Right ventricle myocardium inferior (tissue), 1 donor: ENCODE data around the gene E2F2. TPM values are rescaled to one million over a fixed set of nuclear protein-coding genes. Genes with fewer than 3 reads are reported as not detected.
A peak's percentile ranks its signal among the peaks of the same experiment; 100 is the strongest.
"Not testable (repeated sequence)": the region's sequence is repeated elsewhere in the genome, so short reads cannot be mapped to it uniquely, and the experiment has no call there.

Experiments
- ATAC-seq: fragments of 200-7000 bp; cut with Tn5 transposase; one replicate; pipeline ENCODE4 v1.9.1; 2020; ENCODE audit warnings: mild to moderate bottlenecking, moderate library complexity
- DNase-seq: peaks from one replicate; pipeline ENCODE4 v3.0.0; 2021; ENCODE audit errors: missing footprints
- intact Hi-C: fragments of 100-400 bp; cut with DNase I; formaldehyde crosslinking; loops from one replicate; pipeline ENCODE4 v1.11.0; 2022
- total RNA-seq: library from RNA; stranded (reverse); fragmentation: NEBNext Ultra II Directional; extraction: Animal tissue kit (Norgen Biotek cat#: 25700); gene quantifications from one replicate; pipeline ENCODE4 v1.2.1, GENCODE V29; 2021
- donor health status: DM: no; HTN: yes; CAD: no; lungs with severe emphysema.

Gene E2F2
- total RNA-seq, 1 donor from 2014 or later: 0.76 TPM

DNA sequence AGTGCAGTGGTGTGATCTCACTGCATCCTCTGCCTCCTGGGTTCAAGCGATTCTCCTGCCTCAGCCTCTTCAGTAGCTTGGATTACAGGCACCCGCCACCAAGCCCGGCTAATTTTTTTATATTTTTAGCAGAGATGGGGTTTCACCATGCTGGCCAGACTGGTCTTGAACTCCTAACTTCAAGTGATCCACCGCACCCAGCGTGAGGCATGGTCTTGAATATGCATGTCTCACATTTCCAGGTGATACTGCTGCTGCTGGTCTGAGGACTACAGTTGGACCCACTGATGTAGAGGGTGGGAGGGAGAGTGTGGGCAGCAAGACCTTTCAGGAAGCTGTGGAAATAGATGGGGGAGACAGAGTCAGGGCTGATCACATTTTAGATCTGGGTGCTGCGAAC lies 25.2 kb downstream of the E2F2 start:
- DNase-seq: no peak
- intact Hi-C loops: no loop called here
- no peak for ATAC-seq

GRCh38 chr1:23504156-23504555 lies 26.9 kb downstream of the E2F2 start:
- not testable (repeated sequence) for DNase-seq, ATAC-seq

DNA sequence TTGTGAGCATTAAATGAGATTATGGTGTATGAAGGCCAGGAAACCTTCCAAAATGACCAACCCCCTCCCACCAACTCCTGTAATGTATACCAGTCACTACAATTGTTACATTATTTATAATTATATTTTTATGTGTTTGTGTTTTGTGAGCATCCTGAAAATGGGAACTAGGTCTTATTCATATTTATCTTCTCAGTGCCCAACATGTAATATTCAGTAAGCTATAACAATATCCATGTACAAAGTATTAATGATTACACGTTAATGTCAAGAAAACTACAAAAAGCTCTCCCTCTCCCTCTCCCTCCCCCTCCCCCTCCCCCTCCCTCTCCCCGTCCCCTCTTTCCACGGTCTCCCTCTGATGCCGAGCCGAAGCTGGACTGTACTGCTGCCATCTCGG lies 28.1 kb downstream of the E2F2 start:
- ATAC-seq: no peak
- no peak for DNase-seq

More at GRCh38 chr1:23504156-23504555, 26.9 kb downstream of the E2F2 start:
- intact Hi-C loops: not testable (repeated sequence)

DNA sequence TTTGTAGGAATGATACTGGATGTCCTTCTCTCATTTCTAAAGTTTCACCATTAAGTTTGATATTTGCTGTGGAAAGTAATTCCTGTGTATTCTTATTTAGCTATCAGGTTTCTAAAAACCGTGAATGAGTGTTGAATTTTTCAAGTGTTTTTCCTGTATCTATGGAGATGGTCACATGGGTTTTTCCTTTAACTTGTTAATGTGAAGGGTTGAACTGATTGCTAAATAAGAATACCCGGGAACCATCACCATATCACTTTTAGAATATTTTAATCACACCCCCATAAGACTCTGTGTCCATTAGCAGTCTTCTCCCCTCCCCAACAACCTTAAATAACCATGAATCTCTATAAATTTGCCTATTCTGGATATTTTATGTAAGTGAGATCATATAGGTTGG lies 30.6 kb downstream of the E2F2 start:
- intact Hi-C loops: no loop called here
- no peak for DNase-seq
- ATAC-seq: no peak

More for the DNA sequence above, 28.1 kb downstream of the E2F2 start:
- intact Hi-C loops: no loop called here

GRCh38 chr1:23497777-23498439 lies 33.1 kb downstream of the E2F2 start:
- intact Hi-C loops: loop anchor here (1.0 to 5.0 kb wide), 2 partner anchors 41 to 139 kb away; no protein-coding TSS in a partner anchor
- ATAC-seq (no peak), DNase-seq (no peak)

- ATAC-seq (no peak), DNase-seq (no peak)
- intact Hi-C loops: loop anchor here (1.0 to 5.0 kb wide), 2 partner anchors 43 to 141 kb away; no protein-coding TSS in a partner anchor
Measured at GRCh38 chr1:23496490-23497181, 34.4 kb downstream of the E2F2 start.

DNA sequence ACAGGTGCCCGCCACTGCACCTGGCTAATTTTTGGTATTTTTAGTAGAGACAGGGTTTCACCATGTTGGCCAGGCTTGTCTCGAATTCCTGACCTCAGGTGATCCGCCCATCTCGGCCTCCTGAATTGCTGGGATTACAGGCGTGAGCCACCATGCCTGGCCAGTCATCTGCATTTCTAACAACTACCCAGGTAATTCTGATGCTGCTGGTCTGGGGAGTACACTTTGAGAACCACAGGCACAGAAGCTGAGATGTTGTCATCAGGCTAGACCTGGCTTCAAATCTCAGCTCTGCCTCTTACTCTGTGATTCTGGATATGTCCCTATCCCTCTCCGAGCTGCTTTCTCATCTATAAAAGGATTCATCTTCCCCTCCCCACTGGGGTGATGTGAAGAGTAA lies 36.2 kb downstream of the E2F2 start:
- ATAC-seq, DNase-seq: not testable (repeated sequence)
- intact Hi-C loops: loop anchor here (5.0 kb wide), 1 partner anchor 142 kb away; no protein-coding TSS in a partner anchor

GRCh38 chr1:23492776-23493175 lies 38.3 kb downstream of the E2F2 start:
- not testable (repeated sequence) for ATAC-seq

DNA sequence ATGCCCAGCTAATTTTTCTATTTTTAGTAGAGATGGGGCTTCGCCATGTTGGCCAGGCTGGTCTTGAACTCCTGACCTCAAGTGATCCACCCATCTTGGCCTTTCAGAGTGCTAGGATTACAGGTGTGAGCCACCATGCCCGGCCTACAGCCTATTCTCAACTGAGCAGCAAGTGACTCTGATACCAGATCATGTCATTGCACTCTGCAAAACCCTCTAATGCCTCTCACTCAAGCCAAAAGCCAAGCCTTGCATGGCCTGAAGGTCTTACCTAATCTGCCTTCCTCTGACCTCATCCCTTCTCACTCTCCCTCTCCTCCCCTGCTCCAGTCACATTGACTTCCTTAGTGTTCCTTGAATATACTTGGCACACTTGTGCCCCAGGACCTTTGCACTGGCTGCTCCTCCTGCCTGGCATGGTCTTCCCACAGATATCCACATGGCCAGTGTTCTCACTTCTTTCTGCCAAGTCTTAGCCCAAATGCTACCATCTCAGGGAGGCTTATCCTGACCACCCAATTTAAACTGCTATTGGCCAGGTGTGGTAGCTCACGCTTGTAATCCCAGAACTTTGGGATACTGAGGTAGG lies 38.8 kb downstream of the E2F2 start:
- DNase-seq (no peak), ATAC-seq (no peak)
- intact Hi-C loops: no loop called here

More at GRCh38 chr1:23492776-23493175, 38.3 kb downstream of the E2F2 start:
- intact Hi-C loops, DNase-seq: not testable (repeated sequence)

GRCh38 chr1:23489842-23490241 lies 41.2 kb downstream of the E2F2 start:
- DNase-seq (no peak), ATAC-seq (no peak)
- intact Hi-C loops: no loop called here

DNA sequence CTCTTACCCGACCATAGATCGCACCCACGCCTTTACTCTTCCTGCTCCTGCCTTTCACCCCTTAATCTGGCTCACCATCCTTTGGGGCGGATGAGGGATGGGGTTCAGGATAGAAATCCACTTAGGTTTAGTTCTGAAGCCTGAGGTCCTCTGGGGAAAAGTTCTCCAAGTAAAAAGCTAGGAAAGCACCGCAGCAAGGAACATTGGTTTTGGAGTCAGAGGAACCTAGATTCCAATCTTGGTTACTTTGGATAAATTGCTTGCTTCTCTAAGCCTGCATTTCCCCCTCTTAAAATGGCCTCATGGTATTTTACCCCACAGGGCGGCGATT lies 46.1 kb downstream of the E2F2 start:
- DNase-seq: no peak
- ATAC-seq: no peak
- intact Hi-C loops: loop anchor here (2.0 kb wide), 1 partner anchor 140 kb away; the partner anchor contains the start of gene HNRNPR

DNA sequence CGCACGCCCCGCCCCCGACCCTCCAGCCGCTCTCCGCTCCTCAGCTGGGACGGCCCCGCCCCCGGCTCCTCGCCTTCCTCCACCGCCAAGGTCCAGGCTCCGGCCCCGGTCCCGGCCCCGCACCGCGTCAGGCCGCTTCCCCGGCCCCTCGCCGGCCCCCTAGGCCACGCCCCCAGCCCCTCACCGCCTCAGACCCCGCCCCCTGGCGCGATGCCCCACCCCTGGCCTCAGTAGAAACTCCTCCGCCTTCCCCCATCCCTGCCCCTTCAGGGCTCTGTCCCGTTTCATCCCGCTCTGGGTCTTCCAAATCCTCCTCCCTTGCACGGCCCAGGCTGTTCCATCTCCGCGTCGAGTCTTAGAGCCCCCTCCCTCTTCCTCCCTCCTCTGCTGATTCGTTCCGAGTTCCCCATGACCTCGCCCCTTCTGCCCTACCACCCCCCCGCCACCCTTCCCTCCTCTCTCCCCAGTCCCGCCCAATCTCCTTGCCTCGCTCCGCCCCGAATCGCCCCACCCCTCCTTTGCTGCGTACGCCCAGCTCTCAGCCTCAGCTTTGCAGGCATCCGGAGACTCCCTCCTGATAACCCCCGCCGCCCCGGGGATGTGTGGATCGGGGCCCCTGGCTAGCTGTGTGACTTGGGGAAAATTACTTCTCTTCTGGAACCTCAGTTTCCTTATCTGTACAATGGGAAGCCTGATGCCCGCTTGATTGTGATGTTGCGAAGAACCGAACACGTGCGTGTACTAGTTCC lies 46.6 kb downstream of the E2F2 start:
- ATAC-seq (peak; percentile 95), DNase-seq (peak; percentile 96)
- intact Hi-C loops: loop anchor here (2.0 to 5.0 kb wide), 2 partner anchors 62 to 140 kb away; partner anchors contain the start of genes HNRNPR and TCEA3

- intact Hi-C loops: loop anchor here (2.0 to 5.0 kb wide), 2 partner anchors 61 to 139 kb away; partner anchors contain the start of genes HNRNPR and TCEA3
- DNase-seq: peak; percentile 73
- ATAC-seq: peak; percentile 1
Measured at GRCh38 chr1:23483321-23484252, 47.4 kb downstream of the E2F2 start, which contains the start of gene ASAP3. Gene ASAP3, minus strand, starts transcription at chr1:23484179. Its CDS starts 46 bp downstream, at chr1:23484133.

DNA sequence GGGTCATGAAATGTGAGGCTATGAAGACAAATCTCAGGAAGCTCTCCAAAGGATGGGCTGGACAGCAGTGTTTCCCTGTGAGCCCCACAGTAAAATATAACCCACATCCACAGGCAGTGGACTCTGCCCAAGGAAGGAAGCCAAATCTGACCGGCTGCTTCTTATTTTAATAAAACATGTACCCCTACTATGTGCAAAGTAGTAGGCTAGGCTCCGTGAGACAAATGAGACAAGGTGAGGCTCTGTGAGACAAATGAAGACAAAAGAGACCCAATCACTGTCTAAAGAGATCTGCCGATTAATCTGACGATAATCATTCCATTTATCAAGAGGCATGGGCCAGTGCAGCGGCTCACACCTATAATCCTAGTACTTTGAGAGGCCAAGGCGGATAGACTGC lies 49.1 kb downstream of the E2F2 start:
- ATAC-seq (no peak), DNase-seq (no peak)
- intact Hi-C loops: loop anchor here (5.0 kb wide), 1 partner anchor 60 kb away; the partner anchor contains the start of gene TCEA3

DNA sequence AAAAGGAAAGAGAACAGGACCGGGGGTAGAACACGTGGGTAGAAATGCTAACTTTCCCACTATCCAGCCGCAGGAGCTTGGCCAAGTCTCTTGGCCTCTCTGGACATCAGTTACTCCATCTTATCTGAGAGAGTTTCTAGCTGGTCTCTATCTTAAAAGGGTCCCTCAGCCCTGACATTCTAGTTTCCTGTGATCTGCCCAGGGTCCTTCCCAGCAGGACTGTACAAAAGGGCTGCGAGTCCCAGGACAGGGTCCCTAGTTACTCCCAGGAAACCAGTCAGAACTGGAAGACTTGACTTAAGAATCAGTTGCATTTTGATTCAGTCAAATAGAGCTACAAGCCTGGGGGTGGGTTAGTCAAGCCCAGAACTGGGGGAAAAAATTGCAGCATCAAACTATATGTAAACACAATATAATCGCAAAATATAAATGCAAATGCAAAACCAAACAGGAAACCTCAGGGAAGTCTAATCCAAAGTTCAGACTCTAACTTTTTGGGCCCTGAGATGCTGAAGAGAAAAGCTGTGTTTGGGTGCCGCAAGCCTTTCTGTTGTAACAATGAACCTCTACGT lies 49.9 kb downstream of the E2F2 start:
- intact Hi-C loops: loop anchor here (5.0 kb wide), 1 partner anchor 59 kb away; the partner anchor contains the start of gene TCEA3
- DNase-seq: no peak
- ATAC-seq: no peak

- intact Hi-C loops: loop anchor here (5.0 kb wide), 1 partner anchor 58 kb away; the partner anchor contains the start of gene TCEA3
- DNase-seq: no peak
- no peak for ATAC-seq
Measured at GRCh38 chr1:23480187-23481025, 50.6 kb downstream of the E2F2 start.
